Mesenchymal stem cell (in vitro differentiated cells and primary cell): Measurements from ENCODE around the gene FBXO48.

Experiments
- DNase-seq: peaks from one replicate; pipeline ENCODE4 v3.0.0-alpha.2; 2013
- H2AFZ ChIP-seq: one replicate; pipeline ENCODE4 v1.6.1; 2013; ENCODE audit warnings: low read depth, mild to moderate bottlenecking, control low read depth, inconsistent platforms, low read length, moderate library complexity
- H2AK5ac ChIP-seq: 2 replicates; pipeline ENCODE4 v1.6.1; 2013; ENCODE audit warnings: low read length, moderate library complexity, mild to moderate bottlenecking, inconsistent platforms; ENCODE audit not compliant: severe bottlenecking
- H2BK120ac ChIP-seq: one replicate; pipeline ENCODE4 v1.6.1; 2013; ENCODE audit warnings: low read depth, mild to moderate bottlenecking, inconsistent platforms, low read length, moderate library complexity
- H2BK12ac ChIP-seq, 2 experiments: one replicate each; pipeline ENCODE4 v1.6.1; 2013; ENCODE audit warnings: inconsistent platforms in 2 of 2, low read length in 2 of 2, mild to moderate bottlenecking in 2 of 2, moderate library complexity in 2 of 2, control low read depth in 1 of 2
- H2BK15ac ChIP-seq: one replicate; pipeline ENCODE4 v1.6.1; 2013; ENCODE audit warnings: mild to moderate bottlenecking, low read depth, inconsistent platforms; ENCODE audit not compliant: poor library complexity, severe bottlenecking
- H2BK5ac ChIP-seq: 2 replicates; pipeline ENCODE4 v1.6.1; 2013; ENCODE audit warnings: low read depth, mild to moderate bottlenecking, low read length, control low read depth, inconsistent platforms; ENCODE audit not compliant: poor library complexity, severe bottlenecking
- H3K14ac ChIP-seq, 2 experiments: one replicate each; pipeline ENCODE4 v1.6.1; 2013; ENCODE audit warnings: inconsistent platforms in 2 of 2, low read length in 2 of 2, control low read depth in 1 of 2, mild to moderate bottlenecking in 1 of 2, moderate library complexity in 1 of 2
- H3K18ac ChIP-seq, 2 experiments: one replicate each; pipeline ENCODE4 v1.6.1; 2013; ENCODE audit warnings: inconsistent platforms in 2 of 2, low read length in 2 of 2, control low read depth in 1 of 2, low read depth in 1 of 2, mild to moderate bottlenecking in 1 of 2
- H3K23ac ChIP-seq, 2 experiments: one replicate each; pipeline ENCODE4 v1.6.1; 2013; ENCODE audit warnings: inconsistent platforms in 2 of 2, low read length in 2 of 2, mild to moderate bottlenecking in 2 of 2, moderate library complexity in 2 of 2, control low read depth in 1 of 2
- H3K27ac ChIP-seq: 2 replicates; pipeline ENCODE4 v1.5.1; 2013; ENCODE audit warnings: mild to moderate bottlenecking, moderate library complexity, low read length, control low read depth, inconsistent platforms; ENCODE audit not compliant: poor library complexity, severe bottlenecking
- H3K27me3 ChIP-seq, 2 experiments: 2 replicates each; pipeline versions ENCODE4 v1.6.1 to v1.7.0; 2013; ENCODE audit warnings: low read length in 2 of 2, mild to moderate bottlenecking in 2 of 2, moderate library complexity in 2 of 2, control low read depth in 1 of 2, inconsistent platforms in 1 of 2; ENCODE audit not compliant: control insufficient read depth in 1 of 2, insufficient read depth in 1 of 2
- H3K36me3 ChIP-seq, 2 experiments: 2 replicates each; pipeline versions ENCODE4 v1.6.1 to v1.7.0; 2013; ENCODE audit warnings: low read length in 2 of 2, control low read depth in 1 of 2, inconsistent platforms in 1 of 2, low read depth in 1 of 2, mild to moderate bottlenecking in 1 of 2; ENCODE audit not compliant: insufficient read depth in 2 of 2, control insufficient read depth in 1 of 2
- H3K4ac ChIP-seq, 2 experiments: one replicate each; pipeline ENCODE4 v1.6.1; 2013; ENCODE audit warnings: inconsistent platforms in 2 of 2, low read length in 2 of 2, mild to moderate bottlenecking in 2 of 2, moderate library complexity in 2 of 2, control low read depth in 1 of 2, low read depth in 1 of 2
- H3K4me1 ChIP-seq: 2 replicates; pipeline ENCODE4 v1.6.1; 2013; ENCODE audit warnings: low read depth, low read length, control low read depth; ENCODE audit not compliant: control insufficient read depth, insufficient read depth
- H3K4me2 ChIP-seq: 2 replicates; pipeline ENCODE4 v1.6.1; 2013; ENCODE audit warnings: low read length, mild to moderate bottlenecking, inconsistent platforms; ENCODE audit not compliant: poor library complexity, severe bottlenecking
- H3K4me3 ChIP-seq, 2 experiments: 2 replicates each; pipeline versions ENCODE4 v1.5.1 to v1.7.0; 2013; ENCODE audit warnings: low read length in 2 of 2, mild to moderate bottlenecking in 2 of 2, control low read depth in 1 of 2, low read depth in 1 of 2; ENCODE audit not compliant: insufficient read depth in 1 of 2
- H3K79me1 ChIP-seq: replicated peaks from 2 replicates; pipeline ENCODE4 v1.6.1; 2013; ENCODE audit warnings: mild to moderate bottlenecking, control low read depth, low read length, inconsistent platforms; ENCODE audit not compliant: poor library complexity, severe bottlenecking
- H3K9ac ChIP-seq: 2 replicates; pipeline ENCODE4 v1.7.0; 2013; ENCODE audit warnings: mild to moderate bottlenecking, low read length, moderate library complexity
- H3K9me3 ChIP-seq: 2 replicates; pipeline ENCODE4 v1.7.0; 2013; ENCODE audit warnings: mild to moderate bottlenecking, low read length; ENCODE audit not compliant: control insufficient read depth
- H4K8ac ChIP-seq: one replicate; pipeline ENCODE4 v1.6.1; 2013; ENCODE audit warnings: inconsistent platforms, mild to moderate bottlenecking, low read length, moderate library complexity
- H4K91ac ChIP-seq: one replicate; pipeline ENCODE4 v1.6.1; 2013; ENCODE audit warnings: mild to moderate bottlenecking, low read length, inconsistent platforms
- WGBS: methylation state at CpG from one replicate; pipeline ENCODE4 v1.1.7; 2013; ENCODE audit warnings: mixed read lengths; 5-methylcytosine and 5-hydroxymethylcytosine counted together

FBXO48 gene

DNA sequence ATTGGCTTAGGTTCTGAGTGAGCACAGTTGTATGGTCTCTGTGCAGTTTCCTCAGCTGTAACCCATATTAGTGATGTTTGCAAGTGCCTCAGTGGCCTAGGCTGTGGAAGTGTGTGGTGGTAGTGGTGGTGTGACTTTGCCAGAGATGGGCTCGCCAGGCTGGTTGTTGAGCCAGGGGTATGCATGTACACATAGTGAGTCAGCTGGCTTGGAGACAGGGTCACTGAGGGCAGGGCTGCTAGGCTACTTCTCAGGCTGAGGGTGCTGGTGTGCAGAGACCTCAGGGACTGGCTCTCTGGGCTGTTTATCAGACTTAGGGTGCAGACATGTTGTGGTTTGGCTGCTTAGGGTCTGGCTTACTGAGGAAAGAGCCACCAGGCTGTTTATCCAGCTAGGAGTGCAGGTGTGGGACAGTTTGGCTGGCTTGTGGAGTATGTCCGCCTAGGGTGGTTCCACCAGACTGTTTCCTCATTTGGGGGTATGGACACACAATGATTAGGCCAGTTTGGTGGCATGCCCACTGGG, 15.3 kb upstream of the FBXO48 start:
- H3K9me3 ChIP-seq, result no peaks in the 10 kb centered on the region
- no peak overlapping the region for H3K9ac ChIP-seq
- 84% methylated on average over 2 of the region's 2 CpGs for WGBS
- no peak overlapping the region for H2BK12ac ChIP-seq
- no peak overlapping the region for H3K27ac ChIP-seq
- H3K18ac ChIP-seq, result no peak overlapping the region
- peaks cover 4% of the 10 kb centered on the region for H3K4me1 ChIP-seq
- H3K23ac ChIP-seq, result no peak overlapping the region
- H3K14ac ChIP-seq, result no peak overlapping the region
- H3K27me3 ChIP-seq, result no peaks in the 10 kb centered on the region
- H3K4me2 ChIP-seq, result no peak overlapping the region
- no peak overlapping the region for H2AK5ac ChIP-seq
- no peak overlapping the region for H4K91ac ChIP-seq
- no peak overlapping the region for H3K4me3 ChIP-seq
- no peaks in the 10 kb centered on the region for H3K36me3 ChIP-seq
- H2BK15ac ChIP-seq, result no peak overlapping the region
- DNase-seq, result no peak
- peaks cover 14% of the 10 kb centered on the region for H3K79me1 ChIP-seq
- no peak overlapping the region for H3K4ac ChIP-seq
- H2BK120ac ChIP-seq, result no peak overlapping the region
- no peak overlapping the region for H2BK5ac ChIP-seq
- H4K8ac ChIP-seq, result no peak overlapping the region
- no peak overlapping the region for H2AFZ ChIP-seq

DNA sequence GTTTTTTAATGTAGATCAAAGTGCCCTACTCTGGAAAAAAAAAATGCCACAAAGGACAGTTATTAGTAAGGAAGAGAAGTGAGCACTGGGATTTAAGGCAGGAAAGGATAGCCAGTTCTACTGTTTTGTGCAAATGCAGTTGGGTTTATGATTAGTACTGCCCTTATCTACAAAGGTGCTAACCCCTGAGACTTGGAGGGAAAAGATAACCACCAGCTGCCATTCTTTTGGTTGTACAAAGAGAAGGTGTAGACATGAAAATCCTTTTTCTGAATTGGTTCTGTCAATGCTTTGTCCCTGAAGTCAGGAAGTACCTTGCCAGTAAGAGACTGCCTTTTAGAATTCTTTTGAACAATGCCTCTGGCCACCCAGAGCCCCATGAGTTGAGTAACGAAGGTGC, 11.6 kb upstream of the FBXO48 start:
- WGBS, result no CpG with 5 or more reads among the region's 1 CpG
- no peak overlapping the region for H3K18ac ChIP-seq
- no peak overlapping the region for H4K8ac ChIP-seq

DNA sequence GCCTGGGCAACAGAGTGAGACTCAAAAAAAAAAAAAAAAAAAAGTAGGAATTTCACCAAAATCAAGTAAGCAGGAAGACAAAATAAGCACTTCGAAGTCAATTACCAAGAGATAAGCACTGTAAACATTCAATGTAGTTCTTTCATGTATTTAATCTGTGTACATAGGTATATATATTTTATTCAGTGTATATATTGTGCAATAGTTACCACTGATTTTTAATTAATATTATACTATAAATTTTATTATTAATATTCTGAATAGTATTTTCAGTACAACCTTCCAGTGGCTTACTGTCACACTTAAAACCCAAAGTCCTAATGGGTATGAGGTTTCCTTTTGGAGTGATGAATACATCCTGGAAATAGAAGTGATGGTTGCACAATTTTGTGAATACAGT, 9.4 kb upstream of the FBXO48 start:
- Histone ChIP-seq H3K14ac (no peak overlapping the region), H3K36me3 (no peaks in the 10 kb centered on the region), H3K79me1 (peaks cover 8% of the 10 kb centered on the region), H3K27me3 (no peaks in the 10 kb centered on the region), H3K23ac (no peak overlapping the region), H3K9ac (no peak overlapping the region), H3K4me2 (no peak overlapping the region), H3K4me3 (no peak overlapping the region), H4K91ac (no peak overlapping the region), H2AK5ac (no peak overlapping the region), H2BK15ac (no peak overlapping the region), H3K4me1 (no peaks in the 10 kb centered on the region), H3K9me3 (no peaks in the 10 kb centered on the region), H3K4ac (no peak overlapping the region), H4K8ac (no peak overlapping the region), H2BK5ac (no peak overlapping the region), H2BK12ac (no peak overlapping the region), H2AFZ (no peak overlapping the region), H3K27ac (no peak overlapping the region), H2BK120ac (no peak overlapping the region), H3K18ac (no peak overlapping the region)
- no peak for DNase-seq
- WGBS, result no CpG with 5 or more reads among the region's 1 CpG

More for the DNA sequence above, 11.6 kb upstream of the FBXO48 start:
- no peak overlapping the region for H2BK15ac ChIP-seq
- H3K36me3 ChIP-seq, result no peaks in the 10 kb centered on the region
- H3K79me1 ChIP-seq, result peaks cover 16% of the 10 kb centered on the region
- H2BK12ac ChIP-seq, result no peak overlapping the region
- no peaks in the 10 kb centered on the region for H3K9me3 ChIP-seq
- DNase-seq, result no peak
- H2BK5ac ChIP-seq, result no peak overlapping the region
- H3K4me3 ChIP-seq, result no peak overlapping the region
- no peak overlapping the region for H2AK5ac ChIP-seq
- H3K23ac ChIP-seq, result no peak overlapping the region
- H4K91ac ChIP-seq, result no peak overlapping the region
- H3K27ac ChIP-seq, result no peak overlapping the region
- H3K4me2 ChIP-seq, result no peak overlapping the region
- H2BK120ac ChIP-seq, result no peak overlapping the region
- H2AFZ ChIP-seq, result no peak overlapping the region
- H3K4me1 ChIP-seq, result peaks cover 4% of the 10 kb centered on the region
- no peak overlapping the region for H3K9ac ChIP-seq
- H3K4ac ChIP-seq, result no peak overlapping the region
- no peaks in the 10 kb centered on the region for H3K27me3 ChIP-seq
- H3K14ac ChIP-seq, result no peak overlapping the region

DNA sequence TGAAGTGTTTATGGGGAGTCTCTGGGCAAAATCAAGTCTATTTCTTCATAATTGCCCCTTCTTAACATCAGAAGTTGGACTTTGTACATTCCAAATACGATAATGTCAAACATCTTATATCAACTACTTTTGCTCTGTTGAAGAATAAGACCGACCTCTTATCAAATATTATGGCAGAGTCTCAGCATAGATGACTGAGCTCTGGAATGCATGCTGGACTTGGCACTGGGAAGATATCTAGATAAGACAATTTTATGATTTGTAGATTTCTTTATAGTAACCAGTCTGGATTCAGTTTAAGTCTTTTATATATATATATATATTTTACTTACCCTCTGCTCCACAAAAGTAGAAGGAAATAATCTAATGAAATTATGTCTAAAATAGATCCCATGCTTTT, 8.5 kb upstream of the FBXO48 start:
- 100% methylated on average over 2 of the region's 2 CpGs for WGBS
- DNase-seq, result no peak
- H3K23ac ChIP-seq, result no peak overlapping the region
- H2AFZ ChIP-seq, result no peak overlapping the region
- H3K4ac ChIP-seq, result no peak overlapping the region
- H3K4me3 ChIP-seq, result no peak overlapping the region
- no peak overlapping the region for H3K14ac ChIP-seq
- H3K27me3 ChIP-seq, result no peaks in the 10 kb centered on the region
- H2AK5ac ChIP-seq, result no peak overlapping the region
- H4K8ac ChIP-seq, result no peak overlapping the region
- no peaks in the 10 kb centered on the region for H3K9me3 ChIP-seq
- peaks cover 9% of the 10 kb centered on the region for H3K79me1 ChIP-seq
- H3K9ac ChIP-seq, result no peak overlapping the region
- no peak overlapping the region for H4K91ac ChIP-seq
- no peak overlapping the region for H2BK12ac ChIP-seq
- H2BK5ac ChIP-seq, result no peak overlapping the region
- no peak overlapping the region for H3K18ac ChIP-seq
- no peaks in the 10 kb centered on the region for H3K36me3 ChIP-seq
- no peak overlapping the region for H3K4me2 ChIP-seq
- H3K4me1 ChIP-seq, result no peaks in the 10 kb centered on the region
- no peak overlapping the region for H3K27ac ChIP-seq
- no peak overlapping the region for H2BK120ac ChIP-seq
- no peak overlapping the region for H2BK15ac ChIP-seq
